ENCODE results near the gene NPIPB9. TPM values are rescaled to one million over a fixed set of nuclear protein-coding genes. Genes with fewer than 3 reads are reported as not detected.
A peak's percentile ranks its signal among the peaks of the same experiment; 100 is the strongest.

NPIPB9 gene
- total RNA-seq, 4 donors from 2014 or later: 8.4 to 15.9 (median 10.9) TPM

- TF ChIP-seq, protein P1, sequence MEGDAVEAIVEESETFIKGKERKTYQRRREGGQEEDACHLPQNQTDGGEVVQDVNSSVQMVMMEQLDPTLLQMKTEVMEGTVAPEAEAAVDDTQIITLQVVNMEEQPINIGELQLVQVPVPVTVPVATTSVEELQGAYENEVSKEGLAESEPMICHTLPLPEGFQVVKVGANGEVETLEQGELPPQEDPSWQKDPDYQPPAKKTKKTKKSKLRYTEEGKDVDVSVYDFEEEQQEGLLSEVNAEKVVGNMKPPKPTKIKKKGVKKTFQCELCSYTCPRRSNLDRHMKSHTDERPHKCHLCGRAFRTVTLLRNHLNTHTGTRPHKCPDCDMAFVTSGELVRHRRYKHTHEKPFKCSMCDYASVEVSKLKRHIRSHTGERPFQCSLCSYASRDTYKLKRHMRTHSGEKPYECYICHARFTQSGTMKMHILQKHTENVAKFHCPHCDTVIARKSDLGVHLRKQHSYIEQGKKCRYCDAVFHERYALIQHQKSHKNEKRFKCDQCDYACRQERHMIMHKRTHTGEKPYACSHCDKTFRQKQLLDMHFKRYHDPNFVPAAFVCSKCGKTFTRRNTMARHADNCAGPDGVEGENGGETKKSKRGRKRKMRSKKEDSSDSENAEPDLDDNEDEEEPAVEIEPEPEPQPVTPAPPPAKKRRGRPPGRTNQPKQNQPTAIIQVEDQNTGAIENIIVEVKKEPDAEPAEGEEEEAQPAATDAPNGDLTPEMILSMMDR (IDR thresholded peaks at IDR 0.05): no peak
- TF ChIP-seq POLR2A (IDR thresholded peaks at IDR 0.05): no peak
- TF ChIP-seq EP300 (IDR thresholded peaks at IDR 0.05): no peak
- Histone ChIP-seq H3K4me3 (peak overlapping the region; percentile 96 to 100 (median 100)), H3K27me3 (no peaks in the 10 kb centered on the region), H3K9me3 (no peaks in the 10 kb centered on the region), H3K4me1 (peaks cover 0 to 34% (median 12%) of the 10 kb centered on the region in 4 donors), H3K27ac (peak overlapping the region; percentile 97 to 100 (median 100)), H3K36me3 (peaks cover 0 to 28% (median 8%) of the 10 kb centered on the region in 3 donors)
- WGBS, 2 donors: 27 to 29% methylated on average over 13 of the region's 13 CpGs
- no peak for DNase-seq (ENCODE audit: low spot score in 2 of 2)
Measured at GRCh38 chr16:28821874-28822519, 70.4 kb downstream of the NPIPB9 start.

Small RNAs within 50 kb of the gene (small RNA-seq; reads per million reads assigned to genes)
- not detected for gene MIR6862-2

Other genes starting within 250 kb of the NPIPB9 start
- not detected for gene IL27, start 245.0 kb upstream of the NPIPB9 start, total RNA-seq
- gene NUPR1, start 212.8 kb upstream of the NPIPB9 start, total RNA-seq: 10 to 100 TPM; 33.0 to 57.2 (median 53.4) TPM
- 10 to 100 TPM; 31.9 to 52.1 (median 36.1) TPM for gene SGF29, start 197.9 kb upstream of the NPIPB9 start, total RNA-seq
- gene SULT1A2, start 154.7 kb upstream of the NPIPB9 start, total RNA-seq: 10 to 100 TPM in 1 of 4 donors, 1 to 10 TPM in 2, not detected in 1; 2.4 to 11.8 (median 6.1) TPM
- gene SULT1A1, start 141.7 kb upstream of the NPIPB9 start, total RNA-seq: 10 to 100 TPM; 30.9 to 59.8 (median 43.7) TPM
- gene NPIPB8, start 113.7 kb upstream of the NPIPB9 start, total RNA-seq: 1 to 10 TPM in 2 of 4 donors, not detected in 2; 1.3 to 2.4 TPM
- gene EIF3C, start 40.3 kb upstream of the NPIPB9 start, total RNA-seq: 100 to 1,000 TPM; 158 to 275 (median 197) TPM
- 100 to 1,000 TPM in 1 of 4 donors, 10 to 100 TPM in 3; 57.6 to 121 (median 87.7) TPM for gene ATXN2L, start 71.2 kb downstream of the NPIPB9 start, total RNA-seq
- gene TUFM, start 94.6 kb downstream of the NPIPB9 start, total RNA-seq: 100 to 1,000 TPM in 3 of 4 donors, 10 to 100 TPM in 1; 88.1 to 136 (median 116) TPM
- gene SH2B1, start 112.1 kb downstream of the NPIPB9 start, total RNA-seq: 10 to 100 TPM; 33.7 to 44.8 (median 43.0) TPM
- gene ATP2A1, start 126.7 kb downstream of the NPIPB9 start, total RNA-seq: under 1 TPM; 0.20 to 0.90 (median 0.21) TPM
- gene RABEP2, start 173.5 kb downstream of the NPIPB9 start, total RNA-seq: 10 to 100 TPM; 30.3 to 57.0 (median 32.4) TPM
- 1 to 10 TPM in 1 of 4 donors, under 1 TPM in 1, not detected in 2; 0.59 to 1.3 TPM for gene CD19, start 180.2 kb downstream of the NPIPB9 start, total RNA-seq
- gene NFATC2IP, start 199.2 kb downstream of the NPIPB9 start, total RNA-seq: 10 to 100 TPM; 32.1 to 34.5 (median 34.0) TPM
- 10 to 100 TPM in 3 of 4 donors, 1 to 10 TPM in 1; 9.8 to 38.4 (median 25.6) TPM for gene SPNS1, start 223.0 kb downstream of the NPIPB9 start, total RNA-seq
- 10 to 100 TPM in 3 of 4 donors, 1 to 10 TPM in 1; 9.4 to 15.3 (median 12.4) TPM for gene LAT, start 233.3 kb downstream of the NPIPB9 start, total RNA-seq